KOPT-K1 (cell line): ENCODE measurements around the gene ERICH2.

Source experiments
- H3K27ac ChIP-seq: fragments of 200-600 bp; sonication (generic); 2 replicates; pipeline ENCODE4 v1.5.1; 2016; ENCODE audit warnings: antibody characterized with exemption, mild to moderate bottlenecking, low read depth, low read length; ENCODE audit not compliant: poor library complexity, severe bottlenecking
- H3K36me3 ChIP-seq: fragments of 200-600 bp; sonication (generic); 2 replicates; pipeline ENCODE4 v1.5.1; 2017; ENCODE audit warnings: antibody characterized with exemption, mild to moderate bottlenecking, low read length, moderate library complexity; ENCODE audit not compliant: insufficient read depth
- H3K9me3 ChIP-seq: fragments of 200-600 bp; sonication (generic); 2 replicates; pipeline ENCODE4 v1.5.1; 2017; ENCODE audit warnings: antibody characterized with exemption, low read length, mild to moderate bottlenecking; ENCODE audit not compliant: insufficient read depth, poor library complexity, severe bottlenecking

Gene ERICH2

GRCh38 chr2:170830166-170830565 is 60.0 kb downstream of the ERICH2 start:
- Histone ChIP-seq H3K9me3 (no peaks in the 10 kb centered on the region), H3K27ac (no peak overlapping the region), H3K36me3 (no peaks in the 10 kb centered on the region)

- no peaks in the 10 kb centered on the region for H3K9me3 ChIP-seq
- H3K36me3 ChIP-seq: no peaks in the 10 kb centered on the region
- no peak overlapping the region for H3K27ac ChIP-seq
Observed at GRCh38 chr2:170831115-170831514, 60.9 kb downstream of the ERICH2 start.

- Histone ChIP-seq H3K9me3 (no peaks in the 10 kb centered on the region), H3K27ac (no peak overlapping the region), H3K36me3 (no peaks in the 10 kb centered on the region)
Observed at GRCh38 chr2:170836027-170836426, 65.8 kb downstream of the ERICH2 start.

- Histone ChIP-seq H3K36me3 (no peaks in the 10 kb centered on the region), H3K27ac (no peak overlapping the region), H3K9me3 (no peaks in the 10 kb centered on the region)
Observed at GRCh38 chr2:170840717-170841210, 70.6 kb downstream of the ERICH2 start.

GRCh38 chr2:170842785-170843184 is 72.6 kb downstream of the ERICH2 start:
- H3K9me3 ChIP-seq: no peaks in the 10 kb centered on the region
- H3K27ac ChIP-seq: no peak overlapping the region
- H3K36me3 ChIP-seq: no peaks in the 10 kb centered on the region

GRCh38 chr2:170843656-170844055 is 73.5 kb downstream of the ERICH2 start:
- Histone ChIP-seq H3K27ac (no peak overlapping the region), H3K9me3 (no peaks in the 10 kb centered on the region), H3K36me3 (no peaks in the 10 kb centered on the region)

GRCh38 chr2:170845343-170845742 is 75.2 kb downstream of the ERICH2 start:
- Histone ChIP-seq H3K9me3 (no peaks in the 10 kb centered on the region), H3K36me3 (no peaks in the 10 kb centered on the region), H3K27ac (no peak overlapping the region)

GRCh38 chr2:170846314-170846713 is 76.1 kb downstream of the ERICH2 start:
- no peak overlapping the region for H3K27ac ChIP-seq

GRCh38 chr2:170847716-170848115 is 77.5 kb downstream of the ERICH2 start:
- no peaks in the 10 kb centered on the region for H3K36me3 ChIP-seq
- no peak overlapping the region for H3K27ac ChIP-seq
- no peaks in the 10 kb centered on the region for H3K9me3 ChIP-seq

More at GRCh38 chr2:170846314-170846713, 76.1 kb downstream of the ERICH2 start:
- Histone ChIP-seq H3K36me3 (no peaks in the 10 kb centered on the region), H3K9me3 (no peaks in the 10 kb centered on the region)
